ENCODE measurements around the gene IL15.
"Not testable (repeated sequence)": the region's sequence is repeated elsewhere in the genome, so short reads cannot be mapped to it uniquely, and the experiment has no call there.

The IL15 gene

DNA sequence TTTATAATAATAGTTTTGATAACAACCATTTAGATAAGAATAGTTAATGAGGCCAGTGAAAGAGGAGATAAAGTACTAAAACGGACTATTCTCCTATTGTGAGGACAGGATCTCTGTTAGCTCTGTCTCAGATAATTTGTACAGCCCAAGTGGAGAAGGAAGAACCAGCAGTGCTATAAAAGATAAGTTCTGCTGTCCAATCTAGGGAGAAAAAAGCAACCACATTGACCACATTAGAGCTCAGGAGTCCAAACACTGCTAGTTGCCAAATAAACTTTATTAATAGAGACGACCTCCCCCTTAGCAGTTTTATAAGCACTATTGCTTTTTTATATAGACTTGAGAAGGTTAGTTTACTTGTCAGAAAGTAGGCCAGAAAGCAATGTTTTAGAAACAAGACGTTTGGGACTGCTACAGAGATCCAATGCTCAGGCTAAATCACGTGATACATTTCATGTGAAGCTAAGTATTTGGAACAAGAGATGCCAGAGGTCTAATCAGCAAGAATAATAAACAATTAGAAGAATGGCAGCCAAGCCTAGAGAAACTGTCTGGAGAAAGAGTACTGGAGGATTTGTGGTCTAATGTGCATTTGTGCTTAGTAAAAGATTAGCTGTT, 15.9 kb downstream of the IL15 start:
- DNase-seq, result no peak

DNA sequence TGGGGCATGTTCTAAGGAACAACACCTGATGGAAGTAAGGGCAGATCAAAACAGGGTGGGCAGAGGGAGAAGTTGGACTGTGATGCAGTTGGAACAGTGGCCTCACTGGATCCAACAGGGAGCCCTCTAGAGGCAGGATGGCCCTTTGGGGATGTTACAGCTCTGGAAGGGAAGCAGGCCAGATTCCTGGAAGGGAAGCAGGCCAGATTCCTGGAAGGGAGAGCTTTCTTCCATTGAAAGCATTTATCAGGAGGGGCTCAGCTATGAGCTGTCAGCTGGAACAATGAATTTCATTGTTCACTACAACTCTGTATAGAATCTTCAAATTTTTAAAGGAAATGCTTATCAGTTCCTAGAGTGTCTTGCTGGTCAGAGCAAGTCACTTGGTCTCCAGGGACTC, 17.7 kb downstream of the IL15 start:
- DNase-seq, result no peak

DNA sequence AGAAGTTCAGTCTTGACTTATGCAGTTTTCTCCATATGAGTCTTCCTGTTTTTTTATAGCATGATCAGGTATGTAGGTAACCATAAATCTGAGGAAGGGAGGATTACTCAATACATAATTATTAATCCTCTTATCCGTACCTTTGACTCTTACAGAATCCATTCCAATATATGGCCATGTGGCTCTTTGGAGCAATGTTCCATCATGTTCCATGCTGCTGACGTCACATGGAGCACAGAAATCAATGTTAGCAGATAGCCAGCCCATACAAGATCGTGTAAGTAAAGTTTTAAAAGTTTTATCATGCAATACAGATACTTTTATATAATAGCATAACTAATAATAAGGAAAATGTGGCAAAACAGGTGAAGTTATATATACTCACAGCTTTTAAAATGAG, 19.6 kb downstream of the IL15 start:
- no peak for DNase-seq

DNA sequence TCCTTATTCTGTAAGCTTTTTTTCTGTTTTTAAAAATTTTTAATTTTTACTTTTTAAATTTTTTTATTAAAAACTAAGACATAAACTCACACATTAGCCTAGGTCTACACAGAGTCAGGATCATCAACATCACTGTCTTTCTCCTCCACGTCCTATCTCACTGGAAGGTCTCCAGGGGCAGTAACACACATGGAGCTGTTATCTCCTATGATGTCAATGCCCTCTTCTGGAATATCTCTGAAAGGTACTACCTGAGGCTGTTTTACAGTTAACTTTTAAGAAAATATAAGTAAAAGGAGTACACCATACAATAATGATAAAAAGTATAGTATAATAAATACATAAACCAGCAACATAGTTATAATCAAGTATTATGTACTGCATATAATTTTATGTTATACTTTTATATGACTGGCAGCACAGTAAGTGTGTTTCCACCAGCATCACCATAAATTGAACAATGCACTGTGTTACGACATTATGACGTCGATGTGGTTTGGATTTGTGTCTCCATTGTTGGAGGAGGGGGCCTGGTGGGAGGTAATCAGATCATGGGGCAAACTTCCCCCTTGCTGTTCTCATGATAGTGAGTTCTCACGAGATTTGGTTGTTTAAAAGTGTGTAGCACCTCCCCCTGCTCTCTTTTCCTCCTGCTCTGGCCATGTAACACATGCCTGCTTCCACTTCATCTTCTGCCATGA, 21.3 kb downstream of the IL15 start:
- DNase-seq, result no peak

DNA sequence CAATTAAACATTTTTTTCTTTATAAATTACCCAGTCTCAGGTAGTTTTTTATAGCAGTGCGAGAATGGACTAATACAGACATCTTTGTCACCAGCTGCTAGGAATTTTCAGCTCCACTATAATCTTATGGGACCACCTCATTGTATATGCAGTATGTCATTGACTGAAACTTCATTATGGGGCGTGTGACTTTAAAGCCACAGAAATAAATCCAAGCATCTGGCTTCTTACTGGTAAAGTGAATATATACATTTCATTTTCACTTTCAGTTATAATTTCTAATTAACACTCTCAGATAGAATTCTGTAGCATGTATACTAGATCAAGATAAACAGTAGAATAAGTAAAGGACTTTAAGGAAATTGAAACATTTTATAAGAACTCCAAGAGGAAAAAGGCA, 21.9 kb downstream of the IL15 start:
- no peak for DNase-seq

DNA sequence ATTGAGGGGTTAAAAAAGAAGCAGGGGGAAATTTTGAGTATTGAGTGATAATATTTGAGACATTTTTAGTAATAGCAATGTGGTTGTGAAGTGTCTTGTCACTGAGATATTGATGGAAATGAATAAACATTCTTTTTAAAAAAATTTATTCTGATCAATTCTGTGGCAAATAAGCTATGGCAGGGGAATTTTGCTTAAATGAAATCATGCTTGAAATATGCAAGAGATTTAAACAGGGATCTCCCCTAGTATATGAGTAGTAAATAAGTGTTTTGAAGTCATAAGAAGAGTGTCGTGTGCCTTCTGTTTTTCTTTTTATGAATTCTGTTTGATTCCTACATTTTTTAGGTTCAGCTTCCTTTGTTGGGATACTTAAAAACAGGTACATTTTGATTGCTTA, 23.2 kb downstream of the IL15 start:
- no peak for DNase-seq

DNA sequence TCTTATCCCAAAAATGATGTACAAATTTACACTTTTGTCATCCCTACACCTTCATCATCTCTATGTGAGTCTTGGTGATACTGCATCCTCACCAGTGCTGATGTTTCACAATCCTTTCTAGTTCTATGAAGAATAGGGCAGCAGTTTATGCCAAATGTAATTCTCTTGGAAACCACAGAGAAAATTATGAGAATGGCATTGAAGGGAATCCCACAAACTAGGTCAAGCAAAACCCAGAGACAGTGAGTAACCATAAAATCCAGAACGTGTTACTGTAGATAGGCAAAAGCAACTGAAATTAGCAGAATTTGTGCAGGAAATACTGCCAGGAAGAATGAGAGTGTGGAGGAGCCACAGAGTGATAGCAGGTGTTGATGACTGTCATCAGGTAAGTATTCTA, 24.5 kb downstream of the IL15 start:
- DNase-seq, result no peak

DNA sequence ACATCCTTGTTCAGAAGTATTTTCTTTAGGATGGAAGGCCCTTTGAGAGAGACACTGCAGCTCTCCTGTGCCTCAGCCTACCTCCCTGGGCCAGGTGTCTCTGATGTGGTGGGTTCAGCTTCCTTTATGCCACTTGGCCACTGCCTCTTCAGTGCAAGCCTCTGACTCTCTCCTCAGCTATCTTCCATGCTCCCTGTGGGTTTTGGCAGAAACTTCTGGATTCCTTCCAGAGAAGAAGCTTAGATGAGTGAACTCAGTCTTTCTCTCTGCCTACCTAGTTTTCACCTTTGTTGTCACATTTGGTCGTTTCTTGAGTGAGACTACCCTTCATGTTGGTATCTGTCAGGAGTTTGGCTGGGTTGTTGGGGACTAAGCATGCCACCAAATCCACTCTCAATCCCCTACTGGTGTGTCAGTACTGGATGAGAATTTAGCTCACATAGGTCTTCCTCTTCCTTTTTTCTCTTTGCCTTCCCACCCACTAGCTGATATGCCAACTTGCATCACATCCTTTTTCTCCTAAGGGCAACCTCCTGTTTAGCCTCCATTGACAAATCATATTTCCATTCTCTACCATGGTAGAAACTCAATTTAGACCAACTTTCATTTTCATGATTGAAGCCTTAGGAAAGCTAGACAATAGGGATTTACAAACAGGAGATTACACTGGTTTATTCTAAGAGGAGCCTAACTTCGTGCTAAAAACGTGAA, 32.0 kb downstream of the IL15 start:
- no peak for DNase-seq

DNA sequence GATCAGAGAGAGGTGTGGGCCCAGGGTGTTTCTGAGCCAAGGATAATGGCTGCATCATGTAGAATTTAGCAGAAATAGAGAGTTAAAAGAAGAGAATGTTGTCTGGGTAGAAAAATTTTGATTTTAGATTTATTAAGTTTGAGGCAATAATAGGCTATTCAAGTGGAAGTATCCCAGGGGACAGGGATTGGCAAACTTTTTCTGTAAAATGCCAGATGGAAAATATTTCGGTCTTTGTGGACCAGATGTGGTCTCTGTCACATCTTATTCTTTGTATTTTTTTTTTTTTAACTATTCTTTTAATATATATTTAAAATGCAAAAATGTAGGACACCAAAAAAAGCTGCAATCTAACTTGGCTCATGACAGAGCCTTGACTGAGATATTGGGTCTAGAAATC, 33.1 kb downstream of the IL15 start:
- no peak for DNase-seq

DNA sequence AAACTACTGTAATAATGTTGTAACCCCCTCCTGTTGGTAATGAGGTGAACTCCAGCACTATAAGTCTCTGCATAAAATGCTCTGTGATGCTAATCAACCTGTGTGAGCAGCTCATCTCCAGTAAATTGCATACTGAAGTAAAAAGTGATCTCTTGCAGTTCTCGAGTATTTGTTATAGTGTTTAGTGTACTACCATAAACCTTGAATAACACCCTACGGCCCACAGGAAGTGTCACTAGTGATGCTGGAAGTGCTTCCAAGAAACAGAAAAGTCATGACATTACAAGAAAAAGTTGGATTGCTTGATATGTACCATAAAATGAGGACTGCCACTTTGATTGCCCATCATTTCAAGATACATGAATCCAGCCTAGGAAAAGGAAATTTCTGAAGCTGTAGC, 39.0 kb downstream of the IL15 start:
- no peak for DNase-seq

DNA sequence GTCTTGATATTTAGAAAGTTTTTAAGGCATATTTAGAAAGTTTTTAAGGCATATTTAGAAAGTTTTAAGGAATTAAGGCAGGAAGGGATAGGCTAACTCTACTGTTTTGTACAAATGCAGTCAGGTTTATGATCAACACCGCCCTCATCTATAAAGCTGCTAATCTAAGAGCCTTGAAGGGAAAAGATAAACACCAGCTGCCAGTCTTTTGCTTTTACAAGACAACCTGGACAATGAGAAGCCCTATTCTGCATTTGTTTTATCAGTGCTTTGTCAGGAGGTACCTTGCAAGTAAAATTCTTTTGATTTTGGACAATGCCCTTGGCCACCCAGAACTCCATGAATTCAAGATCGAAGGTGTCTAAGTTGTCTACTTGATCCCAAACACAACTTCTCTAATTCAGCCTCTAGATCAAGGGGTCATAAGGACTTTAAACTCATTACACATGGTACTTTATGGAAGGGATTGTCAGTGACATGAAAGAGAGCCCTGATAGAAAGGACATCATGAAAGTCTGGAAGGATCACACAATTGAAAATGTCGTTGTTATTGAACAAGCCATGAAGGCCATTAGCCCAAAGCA, 39.8 kb downstream of the IL15 start:
- DNase-seq, result no peak

DNA sequence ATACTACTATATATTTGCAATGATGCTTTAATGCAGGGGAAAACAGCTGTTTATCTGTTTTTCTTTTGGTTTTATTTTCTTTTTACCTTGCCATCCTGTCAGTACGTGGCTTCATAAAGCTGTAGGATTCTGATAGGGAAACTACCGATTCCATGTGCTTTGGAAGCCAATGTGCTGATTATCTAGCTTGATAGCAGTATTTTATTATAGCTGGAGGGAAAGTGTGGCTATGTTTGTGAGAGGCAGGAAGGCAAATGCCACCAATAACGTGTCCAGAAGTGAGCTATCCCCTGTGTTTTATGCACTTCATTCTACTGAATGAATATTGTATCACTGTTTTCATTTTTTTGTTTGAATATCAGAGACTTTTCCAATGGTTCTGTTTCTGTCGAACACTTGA, 43.7 kb downstream of the IL15 start:
- DNase-seq, result no peak

DNA sequence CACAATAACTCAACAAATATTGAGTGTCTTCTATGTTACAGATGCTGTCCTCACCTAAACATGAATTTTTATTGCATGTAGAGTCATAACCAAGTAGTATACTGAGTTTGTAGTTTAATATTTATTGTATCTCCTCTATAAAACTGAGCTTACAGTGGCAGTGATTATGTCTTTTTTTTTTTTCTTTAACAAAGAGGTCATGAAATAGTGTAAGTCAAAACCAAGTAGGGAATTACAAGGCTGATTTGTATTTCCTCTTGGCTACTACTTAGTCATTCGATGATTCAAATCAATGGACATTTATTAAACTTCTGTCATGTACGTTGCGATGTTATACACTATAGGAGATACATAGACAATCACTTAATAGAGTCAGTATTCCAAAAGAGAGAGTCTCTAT, 48.4 kb downstream of the IL15 start:
- DNase-seq, result no peak

DNA sequence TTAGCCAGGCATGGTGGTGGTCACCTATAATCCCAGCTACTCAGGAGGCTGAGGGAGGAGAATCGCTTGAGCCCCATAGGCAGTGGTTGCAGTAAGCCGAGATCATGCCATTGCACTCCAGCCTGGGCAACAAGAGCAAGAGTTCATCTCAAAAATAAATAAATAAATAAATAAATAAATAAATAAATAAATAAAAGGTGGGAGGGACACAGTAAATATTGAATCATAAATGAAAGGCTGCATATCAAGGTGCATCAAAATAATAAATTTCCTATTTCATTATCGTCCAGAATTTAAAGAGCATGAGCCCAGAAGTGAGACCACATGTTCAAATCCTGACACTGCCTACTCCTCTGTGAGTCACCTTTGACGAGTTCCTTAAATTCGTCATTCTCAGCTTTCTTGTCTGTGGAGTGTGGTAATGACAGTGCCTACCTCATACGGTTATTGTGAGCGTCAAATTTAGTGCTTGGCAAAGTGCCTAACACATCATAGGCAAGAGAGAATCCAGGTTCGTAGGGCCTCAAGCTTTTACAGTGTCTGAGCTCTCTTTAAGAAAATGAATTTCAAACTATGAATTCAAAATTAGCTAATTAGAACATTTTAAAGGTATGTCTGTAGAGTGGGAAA, 49.9 kb downstream of the IL15 start:
- no peak for DNase-seq

DNA sequence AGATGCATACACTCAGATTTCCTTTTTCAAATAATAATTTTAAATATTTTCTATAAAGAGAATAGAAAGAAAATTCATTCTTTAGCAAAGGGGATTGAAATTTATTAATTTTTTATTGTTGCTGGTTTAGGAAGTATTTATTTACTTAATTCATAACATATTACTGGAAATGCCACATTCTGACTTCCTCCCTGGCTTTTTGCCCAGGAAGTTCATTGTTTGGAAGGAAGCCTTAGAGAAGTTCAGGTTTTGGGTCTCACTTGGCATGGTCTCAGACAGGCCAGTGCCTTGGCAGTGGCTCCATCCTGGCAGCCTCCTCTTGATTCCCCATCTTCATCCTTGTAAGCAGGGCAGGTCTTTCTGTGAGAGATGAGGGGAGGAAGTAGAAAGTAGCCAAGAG, 50.5 kb downstream of the IL15 start:
- DNase-seq, result no peak

DNA sequence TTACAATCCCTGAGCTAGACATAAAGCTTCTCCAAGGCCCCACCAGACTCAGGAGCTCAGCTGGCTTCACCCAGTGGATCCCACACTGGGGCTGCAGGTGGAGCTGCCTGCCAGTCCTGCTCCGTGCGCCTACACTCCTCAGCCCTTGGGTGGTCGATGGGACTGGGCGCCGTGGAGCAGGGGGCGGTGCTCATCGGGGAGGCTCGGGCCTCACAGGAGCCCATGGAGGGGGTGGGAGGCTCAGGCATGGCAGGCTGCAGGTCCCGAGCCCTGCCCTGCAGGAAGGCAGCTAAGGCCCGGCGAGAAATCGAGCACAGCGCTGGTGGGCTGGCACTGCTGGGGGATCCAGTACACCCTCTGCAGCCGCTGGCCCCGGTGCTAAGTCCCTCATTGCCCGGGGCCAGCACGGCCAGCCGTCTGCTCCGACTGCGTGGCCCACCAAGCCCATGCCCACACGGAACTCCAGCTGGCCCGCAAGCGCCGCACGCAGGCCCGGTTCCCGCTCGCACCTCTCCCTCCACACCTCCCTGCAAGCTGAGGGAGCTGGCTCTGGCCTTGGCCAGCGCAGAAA, 53.4 kb downstream of the IL15 start:
- not testable (repeated sequence) for DNase-seq

DNA sequence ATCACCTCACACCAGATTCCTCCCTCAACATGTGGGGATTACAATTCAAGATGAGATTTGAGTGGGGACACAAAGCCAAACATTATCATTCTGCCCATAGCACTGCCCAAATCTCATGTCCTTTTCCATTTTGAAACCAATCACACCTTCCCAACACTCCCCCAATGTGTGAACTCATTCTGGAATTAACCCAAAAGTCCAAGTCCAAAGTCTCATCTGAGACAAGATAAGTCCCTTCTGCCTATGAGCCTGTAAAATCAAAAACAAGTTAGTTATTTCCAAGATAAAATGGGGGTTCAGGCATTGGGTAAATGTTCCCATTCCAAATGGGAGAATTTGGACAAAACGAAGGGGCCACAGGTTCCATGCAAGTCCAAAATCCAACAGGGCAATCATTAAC, 54.9 kb downstream of the IL15 start:
- DNase-seq, result not testable (repeated sequence)

DNA sequence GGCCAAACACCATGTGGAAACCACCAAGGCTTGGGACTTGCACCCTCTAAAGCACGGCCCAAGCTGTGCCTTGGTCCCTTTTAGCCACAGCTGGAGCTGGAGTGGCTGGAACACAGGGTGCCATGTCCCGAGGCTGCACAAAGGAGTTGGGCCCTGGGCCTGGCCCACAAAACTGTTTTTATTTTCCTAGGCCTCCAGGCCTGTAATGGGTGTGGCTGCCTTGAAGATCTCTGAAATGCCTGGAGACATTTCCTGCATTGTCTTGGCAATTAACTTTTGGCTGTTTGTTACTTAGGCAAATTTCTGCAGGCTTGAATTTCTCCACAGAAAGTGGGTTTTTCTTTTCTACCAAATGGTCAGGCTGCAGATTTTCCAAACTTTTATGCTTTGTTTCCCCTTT, 55.7 kb downstream of the IL15 start:
- DNase-seq, result no peak

DNA sequence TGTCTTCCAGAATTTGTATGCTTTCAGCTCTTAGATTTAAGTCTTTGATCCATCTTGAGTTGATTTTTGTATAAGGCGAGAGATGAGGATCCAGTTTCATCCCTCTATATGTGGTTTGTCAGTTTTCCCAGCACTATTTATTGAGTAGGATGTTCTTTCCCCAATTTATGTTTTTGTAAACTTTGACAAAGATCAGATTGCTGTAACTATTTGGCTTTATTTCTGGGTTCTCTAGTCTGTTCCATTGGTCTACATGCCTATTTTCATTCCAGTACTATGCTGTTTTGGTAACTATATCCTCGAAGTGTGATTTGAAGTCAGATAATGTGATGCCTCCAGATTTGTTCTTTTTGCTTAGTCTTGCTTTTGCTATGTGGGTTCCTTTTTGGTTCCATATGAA, 60.7 kb downstream of the IL15 start:
- no peak for DNase-seq

DNA sequence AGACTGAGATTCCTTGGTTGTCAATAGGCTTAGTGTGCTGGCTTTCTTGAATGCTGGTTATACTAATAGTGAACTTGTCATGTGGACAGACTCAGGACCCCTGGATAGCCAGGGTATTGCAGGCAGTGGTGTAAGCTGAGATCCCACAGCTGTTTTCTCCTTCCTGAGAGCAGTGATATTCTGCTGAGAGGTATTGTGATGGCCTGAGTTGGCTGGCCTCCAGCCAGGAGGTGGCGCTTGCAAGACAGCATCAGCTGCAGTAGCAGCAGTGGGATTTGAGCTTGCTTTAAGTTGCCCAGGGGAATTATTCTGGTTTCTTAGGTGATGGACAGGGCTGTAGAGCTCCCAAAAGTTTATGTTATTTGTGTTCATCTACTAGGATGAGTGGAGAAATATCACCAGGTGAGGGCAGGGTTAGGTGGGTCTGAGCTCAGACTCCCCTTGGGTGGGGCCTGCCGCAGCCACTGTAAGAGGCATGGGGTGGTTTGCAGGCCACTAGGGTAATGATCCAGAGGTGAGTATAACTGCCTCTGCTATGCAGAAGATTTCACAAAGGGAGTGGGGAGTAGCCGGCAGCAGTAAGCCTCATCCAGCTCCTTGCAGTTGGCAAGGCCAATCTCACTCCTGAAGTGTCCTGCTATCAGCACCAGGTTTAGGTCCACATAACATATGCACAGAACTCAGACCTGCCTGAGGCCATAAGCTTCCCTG, 66.2 kb downstream of the IL15 start:
- no peak for DNase-seq

DNA sequence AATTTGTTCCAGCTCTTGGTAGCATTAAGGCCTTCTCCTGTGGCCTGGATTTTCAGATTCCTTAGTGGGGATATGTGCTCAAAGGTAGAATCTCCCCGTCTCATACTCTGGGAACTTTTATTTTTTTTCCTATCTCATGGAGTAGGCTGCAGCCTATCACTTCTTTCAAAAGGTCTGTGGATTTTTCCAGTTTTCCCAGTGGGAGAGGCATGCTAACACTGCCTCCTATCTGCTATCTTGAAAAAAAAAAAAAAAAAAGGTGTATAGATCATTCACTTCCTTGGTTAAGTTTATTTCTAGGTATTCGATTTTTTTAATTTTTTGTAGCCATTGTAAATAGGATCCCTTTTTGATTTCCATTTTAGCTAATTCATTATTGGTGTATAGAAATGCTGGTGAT, 67.1 kb downstream of the IL15 start:
- no peak for DNase-seq

DNA sequence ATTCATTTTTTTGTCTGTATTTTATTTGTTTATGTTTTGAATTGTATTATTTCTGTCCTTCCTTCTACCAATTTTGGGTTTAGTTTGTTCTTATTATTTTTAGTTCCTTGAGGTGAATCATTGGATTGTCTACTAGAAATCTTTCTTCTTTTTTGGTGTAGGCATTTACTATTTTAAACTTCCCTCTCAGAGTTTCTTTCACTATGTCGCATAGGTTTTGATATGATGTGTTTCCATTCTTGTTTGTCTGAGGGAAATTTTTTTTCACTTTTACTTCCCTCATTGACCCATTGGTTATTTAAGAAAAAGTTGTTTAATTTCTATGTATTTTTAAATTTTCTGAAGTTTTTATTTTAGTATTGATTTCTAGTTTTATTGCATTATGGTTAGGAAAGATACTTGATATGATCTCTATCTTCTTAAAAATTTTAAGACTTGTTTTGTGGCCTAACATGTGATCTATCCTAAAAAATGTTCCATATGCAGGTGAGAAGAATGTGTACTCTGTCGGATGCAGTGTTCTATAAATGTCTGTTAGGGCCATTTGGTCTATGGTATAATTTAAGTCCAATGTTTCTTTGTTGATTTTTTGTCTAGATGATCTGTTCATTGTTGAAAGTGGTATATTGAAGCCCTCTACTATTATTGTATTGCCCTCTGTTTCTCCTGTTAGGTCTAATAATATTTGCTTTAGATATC, 68.8 kb downstream of the IL15 start:
- no peak for DNase-seq
